GM06990 (cell line): ENCODE measurements around the gene RFX1.
"Not testable (repeated sequence)": the region's sequence is repeated elsewhere in the genome, so short reads cannot be mapped to it uniquely, and the experiment has no call there.

ENCODE experiments used
- DNase-seq: peaks from one replicate; pipeline ENCODE4 v3.0.0-alpha.2; 2011; ENCODE audit not compliant: insufficient read length; ENCODE audit errors: extremely low read depth
- H3K27me3 ChIP-seq: replicated peaks from 2 replicates; pipeline ENCODE4 v1.6.0; 2011; ENCODE audit warnings: low read length; ENCODE audit not compliant: control insufficient read depth, insufficient read depth
- H3K36me3 ChIP-seq: 2 replicates; pipeline ENCODE4 v1.5.1; 2011; ENCODE audit warnings: low read length; ENCODE audit not compliant: control insufficient read depth, insufficient read depth
- H3K4me3 ChIP-seq: replicated peaks from 2 replicates; pipeline ENCODE4 v1.5.1; 2011; ENCODE audit warnings: low read depth, mild to moderate bottlenecking, control low read depth, low read length
- CTCF ChIP-seq: IDR thresholded peaks from 2 replicates; pipeline ENCODE4 v1.5.1; 2011; ENCODE audit warnings: low read length, control low read depth, mild to moderate bottlenecking, inconsistent platforms; ENCODE audit not compliant: insufficient read depth, poor library complexity, severe bottlenecking

The RFX1 gene

GRCh38 chr19:14042659-14043608 is 36.8 kb upstream of the RFX1 start:
- TF ChIP-seq CTCF, result peak; percentile 50
- not testable (repeated sequence) for H3K36me3 ChIP-seq, H3K27me3 ChIP-seq, H3K4me3 ChIP-seq, DNase-seq

DNA sequence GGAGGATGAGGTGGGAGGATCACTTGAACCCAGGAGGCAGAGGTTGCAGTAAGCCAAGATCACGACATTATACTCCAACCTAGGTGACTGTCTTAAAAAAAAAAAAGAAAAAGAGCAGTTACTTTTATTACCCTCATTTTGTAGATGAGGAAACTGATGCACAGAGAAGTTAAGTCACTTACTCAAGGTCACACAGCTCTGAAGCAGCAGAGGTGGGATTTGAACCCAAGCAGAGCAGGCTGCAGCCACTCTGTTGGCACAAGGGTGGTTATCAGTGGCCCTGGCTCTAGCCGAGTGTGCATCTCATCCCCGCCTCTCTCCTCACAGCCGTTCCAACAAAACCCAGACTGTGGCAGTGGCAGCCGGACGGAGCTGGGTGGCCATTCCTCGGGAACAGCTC is 33.1 kb upstream of the RFX1 start:
- no peak for TF ChIP-seq CTCF

GRCh38 chr19:14035706-14036105 is 29.6 kb upstream of the RFX1 start:
- Histone ChIP-seq H3K4me3 (no peak overlapping the region), H3K27me3 (no peaks in the 10 kb centered on the region), H3K36me3 (no peaks in the 10 kb centered on the region; the same call in none of the 2 replicates)
- no peak for DNase-seq
- TF ChIP-seq CTCF, result no peak

More for the DNA sequence above, 33.1 kb upstream of the RFX1 start:
- H3K36me3 ChIP-seq, result peaks cover 4% of the 10 kb centered on the region
- H3K4me3 ChIP-seq, result no peak overlapping the region
- DNase-seq, result no peak
- no peaks in the 10 kb centered on the region for H3K27me3 ChIP-seq

GRCh38 chr19:14035159-14035558 is 29.0 kb upstream of the RFX1 start:
- not testable (repeated sequence) for H3K36me3 ChIP-seq, H3K4me3 ChIP-seq, H3K27me3 ChIP-seq, DNase-seq

DNA sequence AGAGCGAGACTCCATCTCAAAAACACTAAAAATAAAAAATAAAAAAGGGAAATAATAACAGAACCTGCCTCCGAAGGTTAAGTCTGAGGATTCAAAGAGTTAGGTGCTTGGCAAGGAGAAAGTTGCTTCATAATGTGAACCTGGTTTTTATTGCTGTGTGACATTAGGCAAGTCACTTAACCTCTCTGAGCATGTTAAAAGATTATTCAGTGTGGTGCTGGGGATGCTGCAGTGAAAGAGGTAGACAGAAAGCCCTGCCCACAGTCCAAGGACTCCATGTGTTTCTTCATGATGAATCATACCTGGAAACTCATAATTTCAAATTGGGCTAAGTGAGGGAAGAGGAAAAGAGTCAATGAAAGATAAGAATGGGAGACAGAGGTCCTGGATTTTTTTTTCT is 27.8 kb upstream of the RFX1 start:
- Histone ChIP-seq H3K4me3 (no peak overlapping the region), H3K36me3 (no peaks in the 10 kb centered on the region; the same call in 1 of the 2 replicates), H3K27me3 (no peaks in the 10 kb centered on the region)
- no peak for TF ChIP-seq CTCF
- DNase-seq, result no peak

- DNase-seq, result peak; percentile 87
- H3K4me3 ChIP-seq, result peak within 1 kb of the TSS; percentile 83
- no peaks in the 10 kb centered on the region for H3K27me3 ChIP-seq
- peak; percentile 94 for TF ChIP-seq CTCF
- no peaks in the 10 kb centered on the region; the same call in 1 of the 2 replicates for H3K36me3 ChIP-seq
Measured at GRCh38 chr19:14031719-14032480, 25.8 kb upstream of the RFX1 start, which contains the start of gene IL27RA. Gene IL27RA, plus strand, starts transcription at chr19:14031762. Its CDS starts 111 bp downstream, at chr19:14031873.
